Neural crest cell (in vitro differentiated cells): ENCODE measurements around the gene OOEP. TPM values are rescaled to one million over a fixed set of nuclear protein-coding genes. Genes with fewer than 3 reads are reported as not detected.

Source experiments
- DNase-seq: peaks from one replicate; pipeline ENCODE4 v3.0.0; 2021; ENCODE audit warnings: low read depth, mixed read lengths, low spot score
- H3K27ac Mint-ChIP-seq: one replicate; pipeline ENCODE4 v1.8.0; 2021; ENCODE audit warnings: mild to moderate bottlenecking, mixed read lengths; ENCODE audit not compliant: unreplicated experiment
- H3K27me3 Mint-ChIP-seq: 2 replicates; pipeline ENCODE4 v1.8.0; 2021; ENCODE audit warnings: low read depth, mild to moderate bottlenecking, mixed read lengths
- H3K36me3 Mint-ChIP-seq: 2 replicates; pipeline ENCODE4 v1.8.0; 2021; ENCODE audit warnings: low read depth, mild to moderate bottlenecking, mixed read lengths
- H3K4me1 Mint-ChIP-seq: 2 replicates; pipeline ENCODE4 v1.8.0; 2021; ENCODE audit warnings: mixed read lengths
- H3K4me3 Mint-ChIP-seq: one replicate; pipeline ENCODE4 v1.8.0; 2021; ENCODE audit warnings: mild to moderate bottlenecking, mixed read lengths
- H3K9me3 Mint-ChIP-seq: 2 replicates; pipeline ENCODE4 v1.8.0; 2021; ENCODE audit warnings: mixed read lengths
- CTCF ChIP-seq: fragments of 200-600 bp; sonication (generic); conservative IDR thresholded peaks from 2 replicates; pipeline ENCODE4 v1.5.0; 2021; ENCODE audit warnings: antibody characterized with exemption, mild to moderate bottlenecking
- total RNA-seq: library from RNA; stranded (reverse); gene quantifications from 2 replicates; pipeline ENCODE4 v1.2.1, GENCODE V29; 2021

Gene OOEP
- total RNA-seq, 1 donor from 2014 or later = not detected

- H3K4me3 Mint-ChIP-seq = no peak overlapping the region
- peaks cover 10% of the 10 kb centered on the region for H3K27me3 Mint-ChIP-seq
- H3K36me3 Mint-ChIP-seq = no peaks in the 10 kb centered on the region
- no peak for DNase-seq
- no peaks in the 10 kb centered on the region for H3K4me1 Mint-ChIP-seq
- H3K27ac Mint-ChIP-seq = no peak overlapping the region
- peaks cover 3% of the 10 kb centered on the region for H3K9me3 Mint-ChIP-seq
- no peak for TF ChIP-seq CTCF
Observed at GRCh38 chr6:73325656-73326055, 44.0 kb downstream of the OOEP start.

- Mint-ChIP-seq H3K27ac (no peak overlapping the region), H3K36me3 (peaks cover 3% of the 10 kb centered on the region), H3K4me1 (no peaks in the 10 kb centered on the region), H3K4me3 (no peak overlapping the region), H3K27me3 (no peaks in the 10 kb centered on the region), H3K9me3 (peaks cover 9% of the 10 kb centered on the region)
- TF ChIP-seq CTCF = no peak
- DNase-seq = no peak
Observed at GRCh38 chr6:73323323-73323722, 46.4 kb downstream of the OOEP start.

Other genes starting within 250 kb of the OOEP start
- gene KHDC1L, start 144.4 kb downstream of the OOEP start, total RNA-seq = 1.0 TPM in 1 of 2 replicates, not detected in the other
- gene KHDC1, start 106.7 kb downstream of the OOEP start, total RNA-seq = 12.6 and 12.9 TPM in 2 replicates
- not detected in 2 replicates for gene DPPA5, start 15.6 kb downstream of the OOEP start, total RNA-seq
- not detected in 2 replicates for gene KHDC3L, start 7.2 kb downstream of the OOEP start, total RNA-seq
- not detected in 2 replicates for gene DDX43, start 24.9 kb upstream of the OOEP start, total RNA-seq
- 0.63 and 1.3 TPM in 2 replicates for gene CGAS, start 82.4 kb upstream of the OOEP start, total RNA-seq
- 26.5 and 27.5 TPM in 2 replicates for gene MTO1, start 91.8 kb upstream of the OOEP start, total RNA-seq
- 11,869 and 11,975 TPM in 2 replicates for gene EEF1A1, start 151.1 kb upstream of the OOEP start, total RNA-seq